ENCODE measurements around the gene IDH3A.

GRCh38 chr15:78197632-78198031, 48.5 kb downstream of the IDH3A start:
- no peak for TF ChIP-seq POLR2A (IDR thresholded peaks at IDR 0.05)
- TF ChIP-seq CTCF (IDR thresholded peaks at IDR 0.05), result no peak
